K562 (cell line): ENCODE data around the gene VPS9D1. TPM values are rescaled to one million over a fixed set of nuclear protein-coding genes. Genes with fewer than 3 reads are reported as not detected.

Experiments
- EP300 ChIP-seq: IDR thresholded peaks from 2 replicates; pipeline ENCODE4 v1.6.1; 2012; ENCODE audit warnings: low read length, improper control_type of control experiment
- ETV6 ChIP-seq, 3 experiments: fragments of 150-350 bp in 1 of 3; sonication (generic) in 1 of 3; formaldehyde crosslinking in 1 of 3; IDR thresholded peaks; 2 replicates each; pipeline versions ENCODE4 v1.6.1 to v1.8.0; 2014 to 2022; ENCODE audit warnings: borderline replicate concordance in 2 of 3, low read depth in 2 of 3, antibody characterized with exemption in 1 of 3, low read length in 1 of 3, mild to moderate bottlenecking in 1 of 3, missing genetic modification reagents in 1 of 3
- HNRNPLL ChIP-seq: fragments of 200-400 bp; formaldehyde crosslinking; IDR thresholded peaks from 2 replicates; pipeline ENCODE4 v1.6.1; 2017; ENCODE audit warnings: low read length, low read depth, mild to moderate bottlenecking; ENCODE audit not compliant: poor library complexity, severe bottlenecking
- MEF2A ChIP-seq: IDR thresholded peaks from 2 replicates; pipeline ENCODE4 v1.6.1; 2011; ENCODE audit warnings: low read depth, mild to moderate bottlenecking, low read length, moderate library complexity; ENCODE audit not compliant: control insufficient read depth
- NFRKB ChIP-seq: fragments of 450-650 bp; IDR thresholded peaks from 2 replicates; pipeline ENCODE4 v1.6.1; 2016; ENCODE audit warnings: low read depth
- NR2C2 ChIP-seq, 2 experiments: fragments of 200-800 bp in 1 of 2; sonication (Bioruptor generic) in 1 of 2; sonication (generic) in 1 of 2; formaldehyde crosslinking in 1 of 2; IDR thresholded peaks; 2 replicates each; pipeline versions ENCODE4 v1.6.1 to v1.8.0; 2016 to 2022; ENCODE audit warnings: mild to moderate bottlenecking in 1 of 2, missing compliant biosample characterization in 1 of 2, missing genetic modification characterization in 1 of 2, missing genetic modification reagents in 1 of 2
- RERE ChIP-seq: sonication (generic); formaldehyde crosslinking; IDR thresholded peaks from 2 replicates; pipeline ENCODE4 v1.8.0; 2023; ENCODE audit warnings: missing genetic modification reagents, mild to moderate bottlenecking, borderline replicate concordance
- ZNF639 ChIP-seq, 2 experiments: fragments of 200-800 bp in 1 of 2; sonication (Bioruptor generic) in 1 of 2; sonication (generic) in 1 of 2; formaldehyde crosslinking in 1 of 2; IDR thresholded peaks in 1 of 2; conservative IDR thresholded peaks in 1 of 2; 2 replicates each; pipeline versions ENCODE4 v1.5.0 to v1.6.1; 2016 to 2020; ENCODE audit warnings: missing compliant biosample characterization in 1 of 2, missing genetic modification characterization in 1 of 2, missing genetic modification reagents in 1 of 2
- polyA plus RNA-seq, 8 experiments: library from polyadenylated mRNA; depleted of rRNA in 4 of 8; stranded (reverse) in 5 of 8; unstranded in 3 of 8; fragments of >200 nt; fragmentation: Nextera tagmentation in 2 of 8; fragmentation: Illumina TruSeq in 1 of 8; extraction: Ambion mirVana in 2 of 8; extraction: Trizol in 1 of 8; gene quantifications; 2 replicates each; pipeline versions ENCODE4 v1.2.1 to v1.2.3, GENCODE V29; 2011 to 2014; ENCODE audit warnings: inconsistent platforms in 1 of 8, missing spikeins in 1 of 8
- total RNA-seq, 7 experiments: library from RNA; depleted of rRNA in 6 of 7; stranded (reverse); fragments of >200 nt in 6 of 7; fragmentation: Illumina TruSeq in 2 of 7; extraction: Trizol in 2 of 7; gene quantifications; 2 replicates each; pipeline versions ENCODE4 v1.2.1 to v1.2.3, GENCODE V29; 2011 to 2021; ENCODE audit warnings: low replicate concordance in 1 of 7
- TF ChIP-seq, protein P1 (sequence below): fragments of 450-650 bp; IDR thresholded peaks from 2 replicates; pipeline ENCODE4 v1.6.1; 2016
- TF ChIP-seq, protein P2 (sequence below), 2 experiments: IDR thresholded peaks in 1 of 2; conservative IDR thresholded peaks in 1 of 2; 2 replicates each; pipeline ENCODE4 v1.6.1; 2016; ENCODE audit warnings: low read depth in 2 of 2, mild to moderate bottlenecking in 1 of 2, missing compliant biosample characterization in 1 of 2, missing genetic modification characterization in 1 of 2, moderate library complexity in 1 of 2
- TF ChIP-seq, protein P3 (sequence below): IDR thresholded peaks from 2 replicates; pipeline ENCODE4 v1.6.1; 2011; ENCODE audit not compliant: insufficient read length; ENCODE audit errors: extremely low read depth

VPS9D1 gene
- total and polyA plus RNA-seq, 9 of the 15 experiments (the other 6 are each of a cell fraction or from before 2014, with no cell fraction given) = 0.33 to 3.1 (median 1.1) TPM

DNA sequence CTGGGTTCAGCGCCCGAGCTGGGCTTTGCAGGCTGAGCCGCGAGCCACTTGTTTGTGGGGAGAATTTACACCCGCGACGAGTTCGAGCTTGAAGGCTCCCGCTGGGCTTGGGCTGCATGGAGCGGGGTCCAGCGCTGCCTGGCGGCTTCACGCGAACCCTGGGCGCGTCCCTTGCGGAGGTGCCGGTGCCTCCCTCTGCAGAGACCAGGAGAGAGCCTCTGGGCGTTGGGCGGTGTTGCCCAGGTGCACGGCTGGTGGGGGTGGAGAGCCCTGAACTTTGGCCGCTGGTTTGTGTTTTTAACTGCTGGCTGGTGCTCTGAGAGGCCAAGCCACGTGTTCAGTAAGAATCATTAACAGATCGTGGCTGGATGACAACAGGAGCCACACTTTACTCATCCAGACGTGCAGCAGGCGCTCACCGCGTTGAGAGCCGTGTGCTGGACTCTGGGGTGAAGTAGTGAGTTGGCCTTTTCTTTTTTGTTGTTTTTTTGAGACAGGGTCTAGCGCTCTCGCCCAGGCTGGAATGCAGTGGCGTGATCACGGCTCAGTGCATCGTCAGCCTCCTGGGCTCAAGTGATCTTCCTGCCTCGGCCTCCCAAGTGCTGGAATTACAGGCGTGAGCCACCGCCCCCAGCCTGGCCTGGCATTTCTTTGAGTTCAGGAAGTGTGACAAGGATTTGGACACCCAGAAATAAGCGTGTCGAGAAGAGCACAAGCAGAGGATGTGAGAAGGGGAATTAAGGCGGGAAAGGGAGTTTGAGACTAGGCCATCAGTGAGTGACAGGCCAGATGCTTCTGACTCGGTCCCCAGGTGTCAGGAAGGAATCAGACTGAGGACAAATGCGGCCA lies 33.4 kb downstream of the VPS9D1 start (continued):
- TF ChIP-seq ZNF639 (CRISPR knock-in tag; conservative IDR thresholded peaks at IDR 0.05 in 1 of 2, IDR thresholded peaks at IDR 0.05 in 1 of 2) (peak in 1 of 2 experiments; percentile 48; a peak in 1 of 4 replicates), EP300 (no peak), RERE (CRISPR knock-in tag) (0 out of 2 replicates have a peak, but pooled peaks have one; percentile 51), HNRNPLL (peak; percentile 20), MEF2A (no peak), ETV6 (IDR thresholded peaks at IDR 0.05; ENCODE audit: borderline replicate concordance in 1 of 2, low read depth in 2 of 2, low read length in 1 of 2) (no peak), ETV6 (CRISPR knock-in tag; IDR thresholded peaks at IDR 0.05; ENCODE audit: borderline replicate concordance) (peak; percentile 18; the same call in 1 of the 2 replicates), NR2C2 (CRISPR knock-in tag; IDR thresholded peaks at IDR 0.05) (no peak), NR2C2 (tag; IDR thresholded peaks at IDR 0.05) (peak; percentile 70), NFRKB (no peak)
- TF ChIP-seq, protein P1, sequence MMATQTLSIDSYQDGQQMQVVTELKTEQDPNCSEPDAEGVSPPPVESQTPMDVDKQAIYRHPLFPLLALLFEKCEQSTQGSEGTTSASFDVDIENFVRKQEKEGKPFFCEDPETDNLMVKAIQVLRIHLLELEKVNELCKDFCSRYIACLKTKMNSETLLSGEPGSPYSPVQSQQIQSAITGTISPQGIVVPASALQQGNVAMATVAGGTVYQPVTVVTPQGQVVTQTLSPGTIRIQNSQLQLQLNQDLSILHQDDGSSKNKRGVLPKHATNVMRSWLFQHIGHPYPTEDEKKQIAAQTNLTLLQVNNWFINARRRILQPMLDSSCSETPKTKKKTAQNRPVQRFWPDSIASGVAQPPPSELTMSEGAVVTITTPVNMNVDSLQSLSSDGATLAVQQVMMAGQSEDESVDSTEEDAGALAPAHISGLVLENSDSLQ = peak; percentile 69; the same call in 1 of the 2 replicates
- TF ChIP-seq, protein P2, sequence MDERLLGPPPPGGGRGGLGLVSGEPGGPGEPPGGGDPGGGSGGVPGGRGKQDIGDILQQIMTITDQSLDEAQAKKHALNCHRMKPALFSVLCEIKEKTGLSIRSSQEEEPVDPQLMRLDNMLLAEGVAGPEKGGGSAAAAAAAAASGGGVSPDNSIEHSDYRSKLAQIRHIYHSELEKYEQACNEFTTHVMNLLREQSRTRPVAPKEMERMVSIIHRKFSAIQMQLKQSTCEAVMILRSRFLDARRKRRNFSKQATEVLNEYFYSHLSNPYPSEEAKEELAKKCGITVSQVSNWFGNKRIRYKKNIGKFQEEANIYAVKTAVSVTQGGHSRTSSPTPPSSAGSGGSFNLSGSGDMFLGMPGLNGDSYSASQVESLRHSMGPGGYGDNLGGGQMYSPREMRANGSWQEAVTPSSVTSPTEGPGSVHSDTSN (CRISPR knock-in tag; IDR thresholded peaks at IDR 0.05; ENCODE audit: low read depth) = no peak
- TF ChIP-seq, protein P2 (tag; conservative IDR thresholded peaks at IDR 0.05; ENCODE audit: low read depth) = no peak
- TF ChIP-seq, protein P3, sequence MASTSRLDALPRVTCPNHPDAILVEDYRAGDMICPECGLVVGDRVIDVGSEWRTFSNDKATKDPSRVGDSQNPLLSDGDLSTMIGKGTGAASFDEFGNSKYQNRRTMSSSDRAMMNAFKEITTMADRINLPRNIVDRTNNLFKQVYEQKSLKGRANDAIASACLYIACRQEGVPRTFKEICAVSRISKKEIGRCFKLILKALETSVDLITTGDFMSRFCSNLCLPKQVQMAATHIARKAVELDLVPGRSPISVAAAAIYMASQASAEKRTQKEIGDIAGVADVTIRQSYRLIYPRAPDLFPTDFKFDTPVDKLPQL = no peak
